GM18502 (cell line): Measurements from ENCODE around the gene ACSL6.

Source experiments
- ATAC-seq: cut with Tn5 transposase; IDR thresholded peaks from one replicate; pipeline ENCODE4 v1.9.1; 2021; ENCODE audit warnings: mild to moderate bottlenecking; ENCODE audit not compliant: unreplicated experiment, poor library complexity

Gene ACSL6

GRCh38 chr5:132017738-132018625 is 6.5 kb upstream of the ACSL6 start:
- ATAC-seq = no peak

- ATAC-seq = no peak
These were observed 5.9 kb upstream of the ACSL6 start for GRCh38 chr5:132017316-132017715.

- ATAC-seq = no peak
These were observed 5.3 kb upstream of the ACSL6 start for GRCh38 chr5:132016721-132017250.

GRCh38 chr5:132013711-132014110 is 2.3 kb upstream of the ACSL6 start:
- no peak for ATAC-seq

- no peak for ATAC-seq
These were observed 1.7 kb upstream of the ACSL6 start for GRCh38 chr5:132013006-132013689.

- ATAC-seq = no peak
These were observed 1.0 kb upstream of the ACSL6 start for GRCh38 chr5:132012371-132013005.

- ATAC-seq = no peak
These were observed 353 bp downstream of the ACSL6 start for GRCh38 chr5:132010989-132011621.

- no peak for ATAC-seq
These were observed 841 bp downstream of the ACSL6 start for GRCh38 chr5:132010645-132010988.

GRCh38 chr5:132009706-132010405 is 1.6 kb downstream of the ACSL6 start:
- ATAC-seq = no peak

GRCh38 chr5:132008961-132009680 is 2.3 kb downstream of the ACSL6 start:
- ATAC-seq = no peak

GRCh38 chr5:132008163-132008473 is 3.3 kb downstream of the ACSL6 start:
- ATAC-seq = peak; percentile 10

- ATAC-seq = peak; percentile 79
These were observed 3.9 kb downstream of the ACSL6 start for GRCh38 chr5:132007399-132008162.

GRCh38 chr5:132006331-132007120 is 4.9 kb downstream of the ACSL6 start:
- ATAC-seq = no peak

GRCh38 chr5:132005591-132005990 is 5.9 kb downstream of the ACSL6 start:
- ATAC-seq = no peak

GRCh38 chr5:132003982-132004381 is 7.5 kb downstream of the ACSL6 start:
- ATAC-seq = no peak

- no peak for ATAC-seq
These were observed 8.2 kb downstream of the ACSL6 start for GRCh38 chr5:132003170-132003744.

- ATAC-seq = no peak
These were observed 8.7 kb downstream of the ACSL6 start for GRCh38 chr5:132002757-132003156.
